ENCODE measurements around the gene NKAIN2. TPM values are rescaled to one million over a fixed set of nuclear protein-coding genes. Genes with fewer than 3 reads are reported as not detected.

Gene NKAIN2
- total and polyA plus RNA-seq, 2 donors (not counting 3 experiments of a cell fraction or from before 2014, with no cell fraction given): 0.03 TPM; not detected in 1

- H3K4me3 ChIP-seq (replicated peaks in 1 of 3; ENCODE audit: insufficient read depth in 1 of 3, low read depth in 1 of 3, low read length in 3 of 3): no peak overlapping the region
- no peak overlapping the region for H3K9ac ChIP-seq (replicated peaks; ENCODE audit: extremely low read depth, insufficient read depth, low read length)
- FAIRE-seq (no peak), DNase-seq (ENCODE audit: low read depth, low spot score) (no peak)
- intact Hi-C loops (cut with micrococcal nuclease): loop anchor here (10.0 kb wide), 1 partner anchor 895 kb away; no protein-coding TSS in a partner anchor
- H3K27ac ChIP-seq (ENCODE audit: insufficient read depth, low read depth, low read length): no peak overlapping the region
- H3K79me2 ChIP-seq (ENCODE audit: control insufficient read depth, insufficient read depth, low read length): no peaks in the 10 kb centered on the region
- H2AFZ ChIP-seq (ENCODE audit: low read depth, low read length): no peak overlapping the region
- no peaks in the 10 kb centered on the region for H4K20me1 ChIP-seq (replicated peaks; ENCODE audit: control insufficient read depth, extremely low read depth, insufficient read depth, low read length)
- H3K36me3 ChIP-seq (ENCODE audit: control insufficient read depth in 2 of 2, extremely low read depth in 1 of 2, insufficient read depth in 2 of 2, low read length in 2 of 2): no peaks in the 10 kb centered on the region
- no peak overlapping the region for H3K4me2 ChIP-seq (ENCODE audit: insufficient read depth, low read length)
- no TSS peak for BruUV-seq (replicated peaks)
- no peak for TF ChIP-seq MYC (IDR thresholded peaks at IDR 0.05; ENCODE audit: low read depth, low read length)
- no peak for TF ChIP-seq JUN (IDR thresholded peaks at IDR 0.05; ENCODE audit: borderline replicate concordance, insufficient read depth, insufficient read length, low read depth)
- TF ChIP-seq POLR2A (IDR thresholded peaks at IDR 0.05; ENCODE audit: low read depth, low read length): no peak
- TF ChIP-seq MAX (IDR thresholded peaks at IDR 0.05; ENCODE audit: insufficient read depth, insufficient read length): no peak
- TF ChIP-seq EZH2 (IDR thresholded peaks at IDR 0.05; ENCODE audit: borderline replicate concordance, low read depth, low read length, severe bottlenecking): no peak
- no peak for TF ChIP-seq CTCF (IDR thresholded peaks at IDR 0.05; ENCODE audit: extremely low read depth in 1 of 2, insufficient read depth in 1 of 2, low read depth in 1 of 2, low read length in 2 of 2)
- TF ChIP-seq FOS (IDR thresholded peaks at IDR 0.05; ENCODE audit: borderline replicate concordance, insufficient read depth, low read length): no peak
- TF ChIP-seq GATA2 (IDR thresholded peaks at IDR 0.05; ENCODE audit: insufficient read depth, insufficient read length, low read depth, low read length): no peak
- TF ChIP-seq POLR2AphosphoS5 (IDR thresholded peaks at IDR 0.05; ENCODE audit: insufficient read depth, low read depth, low read length): no peak
- POLR2A ChIA-PET: no interaction called here
- H3K9me1 ChIP-seq (replicated peaks; ENCODE audit: control insufficient read depth, extremely low read depth, insufficient read depth, low read length): no peaks in the 10 kb centered on the region
- CTCF ChIA-PET: no interaction called here
- H3K4me1 ChIP-seq (ENCODE audit: control insufficient read depth, extremely low read depth, insufficient read depth, low read length): no peaks in the 10 kb centered on the region
- H3K9me3 ChIP-seq (replicated peaks; ENCODE audit: control insufficient read depth, insufficient read depth, low read length): no peaks in the 10 kb centered on the region
- dilution Hi-C loops (cut with MboI; ENCODE audit: extremely low pct_ligation_motif_present, low sequenced_read_pairs): loop anchor here (25.0 kb wide), 1 partner anchor 253 kb away; no protein-coding TSS in a partner anchor
- peaks cover 0 to 3% of the 10 kb centered on the region in 2 experiments for H3K27me3 ChIP-seq (ENCODE audit: control insufficient read depth in 2 of 2, insufficient read depth in 2 of 2, low read length in 2 of 2)
These were observed 1055.7 kb downstream of the NKAIN2 start for GRCh38 chr6:124859366-124859765.
